Suppressor macrophage treated with lipopolysaccharide for 1 hour (primary cell): Measurements from ENCODE around the gene PLCB1.

Source experiments
- DNase-seq, 3 donors: peaks; one replicate each; pipeline ENCODE4 v3.0.0-alpha.2; 2020 to 2022

PLCB1 gene

GRCh38 chr20:8854571-8854970, 722.5 kb downstream of the PLCB1 start:
- no peak for DNase-seq

GRCh38 chr20:8855315-8855714, 723.2 kb downstream of the PLCB1 start:
- DNase-seq = no peak

GRCh38 chr20:8856668-8857067, 724.6 kb downstream of the PLCB1 start:
- DNase-seq = no peak

- DNase-seq = no peak
Observed at GRCh38 chr20:8858181-8858787, 726.2 kb downstream of the PLCB1 start.

GRCh38 chr20:8860011-8860495, 728.0 kb downstream of the PLCB1 start:
- no peak for DNase-seq

GRCh38 chr20:8862092-8862491, 730.0 kb downstream of the PLCB1 start:
- no peak for DNase-seq

GRCh38 chr20:8865636-8866035, 733.6 kb downstream of the PLCB1 start:
- DNase-seq = no peak

DNA sequence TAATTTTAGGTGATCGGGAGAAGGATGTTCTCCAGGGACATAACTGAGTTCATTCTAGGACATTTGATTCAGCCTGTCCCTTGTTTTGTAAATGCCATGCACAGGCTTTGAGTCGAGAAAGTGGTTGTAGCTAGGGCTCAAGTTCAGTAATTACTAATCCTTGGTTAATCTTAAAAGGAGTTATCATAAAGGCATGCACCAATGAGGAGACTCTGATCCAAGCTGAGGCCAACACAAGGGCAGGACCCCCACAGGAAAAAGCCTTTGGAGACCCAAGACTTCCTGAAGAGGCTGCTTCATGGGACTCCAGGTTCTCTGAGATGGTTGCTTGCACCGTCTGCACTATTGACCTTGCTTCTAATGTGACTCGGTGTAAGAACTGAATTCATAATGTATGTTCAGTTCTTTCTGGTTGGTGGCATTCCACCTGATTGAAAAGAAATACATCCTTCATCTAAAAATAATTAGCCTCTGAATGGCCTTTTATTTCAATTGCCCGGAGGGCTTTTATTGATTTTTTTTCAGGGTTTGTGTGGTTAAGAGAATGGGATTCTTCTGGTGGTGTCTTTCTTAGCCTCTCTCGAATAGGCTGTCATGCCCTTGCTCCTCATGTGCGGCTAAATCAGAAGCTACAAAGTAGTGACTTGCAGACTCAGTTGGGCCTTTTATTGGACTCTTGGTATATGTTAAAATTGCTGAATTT, 735.1 kb downstream of the PLCB1 start:
- DNase-seq = no peak

GRCh38 chr20:8870652-8871051, 738.6 kb downstream of the PLCB1 start:
- no peak for DNase-seq

GRCh38 chr20:8874437-8874836, 742.4 kb downstream of the PLCB1 start:
- no peak for DNase-seq

DNA sequence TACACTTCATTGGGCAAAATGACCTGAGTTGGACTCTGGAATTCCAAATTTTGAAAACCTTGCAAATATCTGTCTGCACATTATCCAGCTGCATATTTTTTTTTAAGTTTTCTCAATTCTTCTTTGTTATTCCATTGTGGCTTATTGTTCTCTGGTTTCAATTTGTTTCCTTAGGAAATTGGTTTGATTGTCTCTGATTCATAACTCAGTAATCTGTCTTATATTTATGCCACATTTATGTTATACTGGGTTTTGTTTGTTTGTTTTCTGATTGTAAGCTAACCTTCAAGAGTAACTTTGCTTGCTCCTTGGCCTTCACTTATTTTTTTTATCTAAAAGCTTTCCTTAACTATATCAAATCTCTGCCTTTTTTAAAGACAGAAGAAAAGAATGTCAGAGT, 743.5 kb downstream of the PLCB1 start:
- no peak for DNase-seq

DNA sequence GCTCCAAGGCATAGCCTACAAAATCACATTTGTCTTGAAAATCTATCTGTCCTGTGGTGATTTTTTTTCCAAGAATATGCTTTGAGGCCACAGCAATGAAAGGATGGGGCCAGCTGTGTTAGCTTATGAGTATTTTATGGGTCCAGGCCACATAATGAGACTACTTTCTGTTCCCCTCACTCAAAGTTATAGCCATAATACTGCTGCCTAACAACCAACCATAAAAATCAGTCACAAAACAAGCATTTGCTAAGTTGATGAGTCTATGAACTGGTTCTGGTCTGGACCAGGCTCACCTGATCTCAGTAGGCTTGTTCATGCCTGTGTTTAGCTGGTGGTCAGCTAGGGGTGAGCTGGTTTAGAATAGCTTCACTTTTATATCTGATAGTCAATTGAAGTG, 744.3 kb downstream of the PLCB1 start:
- DNase-seq = no peak

GRCh38 chr20:8877294-8877693, 745.2 kb downstream of the PLCB1 start:
- DNase-seq = no peak

DNA sequence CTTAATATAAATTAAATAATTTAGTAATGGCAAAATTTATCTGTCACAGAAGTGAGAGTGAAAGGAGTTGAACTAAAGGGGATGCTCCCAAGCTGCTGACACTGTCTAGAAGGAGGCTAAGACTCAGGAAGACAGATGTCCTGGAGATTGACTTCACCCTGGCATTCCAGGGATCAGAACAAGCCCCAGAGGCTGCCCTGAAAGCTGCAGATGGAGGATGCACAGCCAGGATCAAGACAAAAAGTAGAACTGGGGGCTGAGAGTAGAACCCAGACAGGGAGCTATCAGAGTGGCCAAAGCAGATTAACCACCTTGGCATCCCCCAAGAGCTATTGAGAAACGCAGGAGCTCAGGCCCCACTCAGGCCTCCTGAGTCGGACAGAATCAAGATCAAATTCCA, 747.6 kb downstream of the PLCB1 start:
- no peak for DNase-seq

GRCh38 chr20:8880085-8880853, 748.2 kb downstream of the PLCB1 start:
- no peak for DNase-seq

- no peak for DNase-seq
Observed at GRCh38 chr20:8891039-8891438, 759.0 kb downstream of the PLCB1 start.

GRCh38 chr20:8895472-8895871, 763.4 kb downstream of the PLCB1 start:
- DNase-seq = no peak

GRCh38 chr20:8898823-8899222, 766.8 kb downstream of the PLCB1 start:
- DNase-seq = no peak

DNA sequence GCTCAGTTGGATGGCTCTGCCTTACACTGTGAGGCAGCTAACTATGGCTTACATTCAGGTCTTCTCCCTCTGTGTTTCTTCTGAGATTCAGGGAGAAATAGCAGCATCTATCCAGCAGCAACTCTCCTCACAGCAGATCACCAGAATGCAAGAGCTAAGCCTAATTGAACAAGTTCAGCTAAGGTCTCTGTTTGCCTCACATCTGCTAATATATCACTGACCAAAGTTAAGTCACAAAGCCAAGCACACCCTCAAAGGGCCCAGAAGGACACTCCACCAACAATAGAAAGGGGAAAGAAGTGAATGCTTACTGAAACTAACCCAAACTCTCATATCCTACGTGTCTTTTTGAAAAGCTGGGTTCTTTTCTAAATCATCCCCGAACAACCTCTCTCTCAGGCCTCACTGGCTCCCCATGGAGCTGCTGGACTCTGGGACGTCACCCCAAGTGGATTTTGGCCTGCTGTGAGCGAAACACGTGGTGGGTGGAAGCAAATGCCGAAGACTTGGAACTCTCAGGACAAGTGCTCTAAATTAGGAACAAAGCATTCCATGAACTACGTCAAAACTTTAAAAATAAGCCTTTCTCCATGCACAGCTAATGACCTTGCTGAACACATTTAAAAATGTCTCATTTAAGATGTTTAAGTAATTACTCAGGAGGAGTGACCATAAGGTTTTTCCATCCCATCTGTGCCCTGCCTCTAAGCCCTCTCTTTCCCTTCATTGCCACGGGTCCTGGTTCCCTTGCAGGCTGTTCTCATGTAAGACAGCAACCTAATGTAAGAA, 769.4 kb downstream of the PLCB1 start:
- DNase-seq = no peak

- no peak for DNase-seq
Observed at GRCh38 chr20:8903655-8904605, 771.9 kb downstream of the PLCB1 start.

- DNase-seq = peak in 2 of 3 donors; percentile 7 to 22
Observed at GRCh38 chr20:8909596-8909995, 777.5 kb downstream of the PLCB1 start.

GRCh38 chr20:8912096-8912495, 780.0 kb downstream of the PLCB1 start:
- DNase-seq = peak; percentile 51 to 72 (median 57)
